Measurements from ENCODE around the gene HOXC10. TPM values are rescaled to one million over a fixed set of nuclear protein-coding genes. Genes with fewer than 3 reads are reported as not detected.

The HOXC10 gene
- total RNA-seq, 4 donors from 2014 or later = not detected

DNA sequence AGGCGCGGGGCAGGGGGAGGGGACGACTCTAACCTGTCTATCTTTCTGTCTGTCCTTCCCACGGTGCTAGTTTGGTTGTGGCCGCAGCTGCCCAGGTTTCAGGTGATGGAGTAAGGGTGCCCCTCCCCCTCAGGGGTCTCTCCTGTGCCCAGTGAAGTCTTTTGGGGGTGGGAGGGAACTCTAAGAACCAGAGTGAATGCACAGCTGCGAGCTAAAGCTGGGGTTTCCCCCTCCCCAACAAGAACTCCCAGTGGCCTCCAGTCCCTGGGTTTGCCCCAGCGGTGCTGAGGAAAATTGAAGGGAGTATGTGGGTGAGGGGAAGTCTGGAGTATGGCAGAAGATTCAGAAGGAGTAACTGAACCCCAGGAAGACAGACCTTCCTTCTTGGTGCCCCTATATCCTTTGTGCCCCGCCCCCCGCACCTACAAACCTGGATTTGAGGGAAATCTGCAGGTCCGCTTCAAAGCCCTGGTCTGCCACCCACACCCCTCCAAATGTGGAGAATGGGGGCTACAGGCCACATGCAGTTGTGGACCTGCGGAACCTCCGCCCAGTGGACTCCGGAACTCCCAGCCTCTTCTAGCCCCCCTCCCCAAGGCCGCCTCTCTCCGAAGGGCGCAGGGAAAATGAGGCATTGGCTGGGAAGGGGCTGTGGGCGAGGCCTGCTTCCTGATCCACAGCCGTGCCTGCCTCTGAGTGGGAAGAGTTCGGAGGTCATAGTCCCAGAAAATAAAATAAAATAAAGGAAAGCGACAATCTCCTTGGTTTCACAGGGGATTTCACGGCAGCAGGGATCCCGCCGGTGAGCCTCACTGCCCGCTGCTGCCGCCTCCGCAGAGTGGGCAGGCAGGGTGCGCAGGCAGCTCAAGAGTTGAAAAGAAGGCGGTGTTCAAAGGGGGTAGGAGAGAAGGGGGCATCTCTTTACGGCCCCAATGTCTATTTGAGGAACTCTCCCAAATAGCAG is 11.6 kb downstream of the HOXC10 start:
- TF ChIP-seq, protein P1, sequence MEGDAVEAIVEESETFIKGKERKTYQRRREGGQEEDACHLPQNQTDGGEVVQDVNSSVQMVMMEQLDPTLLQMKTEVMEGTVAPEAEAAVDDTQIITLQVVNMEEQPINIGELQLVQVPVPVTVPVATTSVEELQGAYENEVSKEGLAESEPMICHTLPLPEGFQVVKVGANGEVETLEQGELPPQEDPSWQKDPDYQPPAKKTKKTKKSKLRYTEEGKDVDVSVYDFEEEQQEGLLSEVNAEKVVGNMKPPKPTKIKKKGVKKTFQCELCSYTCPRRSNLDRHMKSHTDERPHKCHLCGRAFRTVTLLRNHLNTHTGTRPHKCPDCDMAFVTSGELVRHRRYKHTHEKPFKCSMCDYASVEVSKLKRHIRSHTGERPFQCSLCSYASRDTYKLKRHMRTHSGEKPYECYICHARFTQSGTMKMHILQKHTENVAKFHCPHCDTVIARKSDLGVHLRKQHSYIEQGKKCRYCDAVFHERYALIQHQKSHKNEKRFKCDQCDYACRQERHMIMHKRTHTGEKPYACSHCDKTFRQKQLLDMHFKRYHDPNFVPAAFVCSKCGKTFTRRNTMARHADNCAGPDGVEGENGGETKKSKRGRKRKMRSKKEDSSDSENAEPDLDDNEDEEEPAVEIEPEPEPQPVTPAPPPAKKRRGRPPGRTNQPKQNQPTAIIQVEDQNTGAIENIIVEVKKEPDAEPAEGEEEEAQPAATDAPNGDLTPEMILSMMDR (IDR thresholded peaks at IDR 0.05) = no peak
- no peak for TF ChIP-seq POLR2AphosphoS5 (IDR thresholded peaks at IDR 0.05)
- no peak for TF ChIP-seq POLR2A (IDR thresholded peaks at IDR 0.05)
- intact Hi-C loops (cut with DNase I; ENCODE audit: low total_unique reads) (no loop called here), in situ Hi-C loops (cut with MboI; ENCODE audit: low pct_ligation_motif_present in 1 of 4, low pct_unique_long_range_greater_than_20kb in 1 of 4, low sequenced_read_pairs in 3 of 4) (loop anchor here in 1 of 4 donors (25.0 kb wide), 1 partner anchor 209 kb away; no protein-coding TSS in a partner anchor)
- WGBS, 2 donors (ENCODE audit: low coverage in 1 of 2) = 59 to 66% methylated on average over 14 to 29 of the region's 29 CpGs
- Histone ChIP-seq H3K4me3 (peak overlapping the region; percentile 30 to 53 (median 36)), H3K27me3 (peaks cover 100% of the 10 kb centered on the region), H3K36me3 (no peaks in the 10 kb centered on the region), H3K9me3 (no peaks in the 10 kb centered on the region), H3K4me1 (peaks cover 18 to 39% (median 35%) of the 10 kb centered on the region in 4 donors), H3K27ac (no peak overlapping the region)
- DNase-seq = no peak

DNA sequence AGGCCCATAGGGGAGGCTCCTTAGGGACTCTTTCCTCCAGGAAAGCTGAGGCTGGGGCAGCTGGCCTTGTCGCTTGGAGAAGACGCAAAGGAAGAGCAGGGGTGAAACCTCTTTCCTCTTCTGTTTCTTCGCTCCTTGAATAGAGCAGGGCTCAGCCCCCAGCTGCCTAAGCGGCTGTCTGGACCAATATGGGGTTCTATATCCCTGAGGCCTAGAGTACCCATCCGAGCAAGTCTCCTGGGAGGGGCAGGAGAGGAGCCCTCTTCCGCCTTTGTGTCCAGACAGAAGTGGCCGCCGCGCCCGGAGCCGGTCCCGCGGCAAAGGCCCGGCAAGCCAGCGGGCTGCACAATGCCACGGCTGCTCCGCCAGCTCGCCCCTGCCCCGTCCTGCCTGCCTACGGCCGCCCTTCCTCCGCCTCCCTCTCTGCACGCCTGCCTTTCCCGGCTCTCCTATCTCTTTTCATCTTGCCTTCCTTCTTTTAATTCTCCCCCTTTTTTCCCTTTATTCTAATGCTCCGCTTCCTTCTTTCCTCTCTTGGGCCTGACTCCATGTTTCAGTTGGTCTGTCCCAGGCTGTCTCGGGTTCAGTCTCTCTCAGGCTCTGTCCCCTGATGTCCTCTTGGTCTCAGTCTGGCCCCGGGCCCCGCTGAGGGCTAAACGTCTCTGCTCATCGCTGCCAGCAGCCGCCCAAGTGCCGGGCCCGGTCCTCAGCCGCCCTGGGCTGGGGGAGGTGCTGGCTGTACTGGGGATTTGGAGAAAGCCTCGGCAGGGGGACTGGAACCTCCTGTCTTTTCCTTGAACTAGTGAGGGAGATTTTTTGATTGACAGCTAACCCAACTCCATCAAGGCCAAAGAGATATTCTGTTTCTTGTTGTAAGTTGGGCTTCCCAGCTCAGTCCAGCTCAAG is 12.5 kb downstream of the HOXC10 start:
- Histone ChIP-seq H3K27ac (no peak overlapping the region), H3K4me1 (peaks cover 18 to 39% (median 35%) of the 10 kb centered on the region in 4 donors), H3K4me3 (no peak overlapping the region), H3K36me3 (no peaks in the 10 kb centered on the region), H3K9me3 (no peaks in the 10 kb centered on the region), H3K27me3 (peaks cover 100% of the 10 kb centered on the region)
- DNase-seq = no peak
- WGBS, 2 donors (ENCODE audit: low coverage in 1 of 2) = 21 to 40% methylated on average over 19 to 35 of the region's 35 CpGs
- intact Hi-C loops (cut with DNase I; ENCODE audit: low total_unique reads) = no loop called here
- TF ChIP-seq POLR2AphosphoS5 (IDR thresholded peaks at IDR 0.05) = no peak
- TF ChIP-seq, protein P1 (IDR thresholded peaks at IDR 0.05) = no peak
- no peak for TF ChIP-seq POLR2A (IDR thresholded peaks at IDR 0.05)
- no peak for TF ChIP-seq EP300 (IDR thresholded peaks at IDR 0.05; ENCODE audit: low read depth)
- in situ Hi-C loops (cut with MboI; ENCODE audit: low pct_ligation_motif_present in 1 of 4, low pct_unique_long_range_greater_than_20kb in 1 of 4, low sequenced_read_pairs in 3 of 4) = loop anchor here in 1 of 4 donors (25.0 kb wide), 1 partner anchor 210 kb away; no protein-coding TSS in a partner anchor

DNA sequence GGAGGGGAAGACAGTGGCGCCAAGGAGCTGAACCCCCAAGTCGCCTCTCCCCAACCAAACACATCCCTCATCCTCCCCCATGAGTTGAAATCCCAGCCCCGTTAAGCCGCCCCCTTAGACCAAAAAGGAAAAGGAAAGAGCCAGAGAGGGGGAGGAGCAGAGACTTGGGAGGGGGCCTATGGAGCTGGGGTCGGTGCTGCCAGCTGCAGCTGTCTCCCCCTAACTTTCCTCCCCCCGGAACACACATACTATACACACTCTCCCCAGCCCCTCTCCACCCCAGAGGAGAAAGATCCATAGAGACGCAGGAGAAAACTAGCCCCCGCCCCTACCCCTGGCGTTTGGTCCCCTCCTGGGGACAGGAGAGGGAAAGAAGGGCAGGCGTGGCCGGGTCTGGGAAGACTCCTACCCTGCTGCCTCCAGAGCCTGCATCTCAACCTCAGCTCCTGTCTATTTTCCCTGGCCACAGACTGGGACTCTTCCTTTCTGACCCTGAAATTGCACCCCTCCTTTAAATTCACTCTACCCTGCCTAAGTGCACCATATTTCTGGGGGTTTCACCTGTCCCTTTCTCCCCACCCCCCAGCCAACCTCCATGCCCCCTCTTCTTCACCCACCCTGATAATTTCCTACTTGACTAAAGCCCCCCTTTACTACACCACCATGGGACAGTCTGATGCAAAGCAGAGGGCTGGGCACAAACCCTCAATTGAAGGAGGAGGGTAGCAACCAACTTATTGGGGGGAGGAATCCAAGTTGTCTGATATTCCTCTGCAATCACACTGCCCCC is 13.4 kb downstream of the HOXC10 start:
- H3K4me1 ChIP-seq = peaks cover 18 to 39% (median 35%) of the 10 kb centered on the region in 4 donors
- WGBS, 2 donors (ENCODE audit: low coverage in 1 of 2) = 41% methylated on average over 11 of the region's 11 CpGs; no CpG with 5 or more reads in 1 of the 2 donors
- no peaks in the 10 kb centered on the region for H3K36me3 ChIP-seq
- H3K4me3 ChIP-seq = no peak overlapping the region
- H3K9me3 ChIP-seq = no peaks in the 10 kb centered on the region
- intact Hi-C loops (cut with DNase I; ENCODE audit: low total_unique reads) = no loop called here
- in situ Hi-C loops (cut with MboI; ENCODE audit: low pct_ligation_motif_present in 1 of 4, low pct_unique_long_range_greater_than_20kb in 1 of 4, low sequenced_read_pairs in 3 of 4) = loop anchor here in 1 of 4 donors (25.0 kb wide), 1 partner anchor 211 kb away; no protein-coding TSS in a partner anchor
- peaks cover 100% of the 10 kb centered on the region for H3K27me3 ChIP-seq
- TF ChIP-seq, protein P1 (IDR thresholded peaks at IDR 0.05) = no peak
- TF ChIP-seq EP300 (IDR thresholded peaks at IDR 0.05; ENCODE audit: low read depth) (no peak), POLR2AphosphoS5 (IDR thresholded peaks at IDR 0.05) (no peak), POLR2A (IDR thresholded peaks at IDR 0.05) (no peak)
- no peak overlapping the region for H3K27ac ChIP-seq
- DNase-seq = no peak

All from transverse colon (tissue), 4 donors.